K562 treated with DMSO at 1 percent for 12 hours (cell line): ENCODE results near the gene MAP3K9. TPM values are rescaled to one million over a fixed set of nuclear protein-coding genes. Genes with fewer than 3 reads are reported as not detected.

Source experiments
- total RNA-seq: library from RNA; unstranded; fragments of 300-600 nt; gene quantifications from 2 replicates; pipeline ENCODE4 v1.2.3, GENCODE V29; 2022; ENCODE audit not compliant: insufficient read depth

The MAP3K9 gene
- 0.26 and 1.5 TPM in 2 replicates for total RNA-seq

GRCh38 chr14:70809225-70810219 lies at the start of gene MAP3K9:
Gene MAP3K9 (minus strand): TSS chr14:70809513. CDS start chr14:70809171, 342 bp downstream.

Other genes with a start within 250 kb of the MAP3K9 start
- gene MED6, start 208.9 kb downstream of the MAP3K9 start, total RNA-seq, result 14.1 and 27.3 TPM in 2 replicates
- not detected in 2 replicates for gene TTC9, start 167.6 kb downstream of the MAP3K9 start, total RNA-seq
- gene PCNX1, start 97.9 kb upstream of the MAP3K9 start, total RNA-seq, result 1.2 and 4.4 TPM in 2 replicates